Fibroblast of peridontal ligament (primary cell): ENCODE results near the gene A4GALT.

Experiments
- DNase-seq: peaks from one replicate; pipeline ENCODE4 v3.0.0-alpha.2; 2010; ENCODE audit errors: extremely low read depth

The A4GALT gene

DNA sequence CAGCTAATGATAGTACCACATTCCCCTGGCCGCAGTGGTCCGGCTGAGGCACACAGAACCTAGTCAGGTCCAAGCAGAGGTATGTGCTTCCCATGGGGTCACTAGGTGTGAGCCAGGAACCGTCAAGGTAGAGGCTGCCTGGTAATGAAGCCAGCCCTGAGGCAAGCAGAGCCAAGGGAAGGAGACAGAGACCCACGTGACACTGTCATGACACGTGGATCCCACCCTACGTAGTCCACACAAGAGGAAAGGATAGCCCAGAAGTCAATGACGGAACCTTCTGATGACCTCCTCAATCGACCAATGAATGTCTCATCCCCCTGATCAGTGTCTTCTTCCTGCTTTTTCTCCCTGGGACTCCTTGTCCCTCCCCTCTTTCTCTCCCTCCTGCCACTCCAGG lies 19.0 kb downstream of the A4GALT start:
- no peak for DNase-seq

- no peak for DNase-seq
These were observed 19.8 kb downstream of the A4GALT start for GRCh38 chr22:42700901-42701300.

DNA sequence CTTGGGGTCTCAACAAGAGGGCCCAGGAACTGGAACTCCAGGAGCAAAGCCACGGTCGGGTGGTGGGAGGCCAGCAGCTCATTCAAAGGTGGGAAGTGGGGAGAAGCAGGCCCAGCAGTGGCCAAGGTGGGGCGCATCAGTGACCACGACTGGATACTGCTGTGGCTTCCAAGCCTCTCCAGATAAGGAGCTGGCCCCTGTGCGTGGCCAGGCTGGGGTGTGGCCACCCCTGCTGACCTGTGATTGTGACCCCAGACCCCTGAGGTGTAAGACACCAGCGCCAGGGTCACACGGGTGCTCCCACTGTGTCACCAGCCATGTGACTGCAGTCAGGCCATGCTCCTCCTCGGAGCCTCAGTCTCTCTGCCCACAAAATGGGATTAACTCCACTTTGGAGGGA lies 20.3 kb downstream of the A4GALT start:
- DNase-seq = no peak

DNA sequence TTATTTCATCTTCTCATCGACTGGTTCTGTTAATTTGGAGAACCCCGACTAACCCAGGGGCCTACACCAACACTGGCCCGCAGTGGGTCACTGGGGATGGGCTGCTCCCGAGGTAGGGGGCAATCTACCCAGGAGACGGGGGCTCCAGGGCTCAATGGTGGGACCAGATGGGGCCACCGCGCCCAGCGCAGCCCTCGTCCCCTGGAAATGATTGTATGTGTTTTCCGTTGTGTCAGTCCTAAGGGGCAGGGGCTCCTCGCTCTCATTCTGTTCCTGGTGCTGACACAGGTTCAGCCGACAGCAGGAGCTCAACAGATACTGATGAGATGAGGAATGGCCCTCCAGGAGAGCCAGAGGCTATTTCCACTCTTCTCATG lies 20.7 kb downstream of the A4GALT start:
- DNase-seq = no peak

DNA sequence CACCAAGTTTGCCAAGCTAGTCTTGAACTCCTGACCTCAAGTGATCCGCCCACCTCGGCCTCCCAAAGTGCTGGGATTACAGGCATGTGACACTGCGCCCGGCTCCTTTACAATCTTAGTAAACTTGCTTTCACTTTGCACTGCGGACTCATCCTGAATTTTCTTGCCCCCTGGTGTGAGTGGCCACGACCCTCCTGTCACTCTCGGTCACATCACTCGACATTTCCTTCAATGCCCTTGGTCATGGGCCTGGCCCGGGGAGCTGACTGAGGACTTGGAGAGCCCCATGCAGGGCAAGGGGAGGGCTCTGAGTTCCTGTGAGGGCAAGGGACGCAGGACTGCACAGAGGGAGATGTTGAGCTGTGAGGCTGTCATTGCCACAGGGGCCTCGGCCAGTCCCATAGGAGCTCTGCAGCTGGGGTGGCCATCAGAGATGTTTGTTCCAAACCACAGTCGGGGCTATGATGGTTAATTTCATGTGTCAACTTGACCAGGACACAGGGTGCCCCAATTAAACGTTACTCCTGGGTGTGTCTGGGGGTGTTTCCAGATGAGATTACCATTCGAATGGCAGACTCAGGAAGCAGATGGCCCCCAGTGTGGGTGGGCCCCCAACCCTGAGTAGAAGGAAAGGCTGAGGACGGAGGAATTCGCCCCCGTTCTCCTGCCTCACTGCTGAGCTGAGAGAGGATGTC lies 21.2 kb downstream of the A4GALT start:
- DNase-seq = peak; percentile 70

DNA sequence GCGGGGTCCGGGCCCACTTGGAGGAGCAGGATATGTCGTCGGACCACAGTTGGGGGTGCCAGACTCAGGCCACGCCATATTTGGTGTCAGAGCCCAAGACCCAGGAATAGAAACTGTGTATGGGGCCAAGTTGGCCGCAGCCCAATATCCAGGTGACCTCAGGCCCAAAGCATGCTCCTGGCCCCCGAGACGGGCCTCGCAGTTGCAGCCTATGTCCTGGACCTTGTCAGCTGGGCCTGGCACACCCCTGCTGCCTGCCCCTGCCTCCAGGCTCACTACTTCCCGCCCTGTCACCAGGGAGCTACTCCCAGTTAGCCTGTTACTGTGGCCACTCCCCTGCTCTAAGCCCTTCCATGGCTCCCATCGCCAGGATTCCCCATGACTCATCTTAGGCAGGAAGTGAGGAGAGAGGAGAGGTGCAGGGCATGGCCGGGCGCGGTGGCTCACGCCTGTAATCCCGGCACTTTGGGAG lies 23.1 kb downstream of the A4GALT start:
- no peak for DNase-seq

DNA sequence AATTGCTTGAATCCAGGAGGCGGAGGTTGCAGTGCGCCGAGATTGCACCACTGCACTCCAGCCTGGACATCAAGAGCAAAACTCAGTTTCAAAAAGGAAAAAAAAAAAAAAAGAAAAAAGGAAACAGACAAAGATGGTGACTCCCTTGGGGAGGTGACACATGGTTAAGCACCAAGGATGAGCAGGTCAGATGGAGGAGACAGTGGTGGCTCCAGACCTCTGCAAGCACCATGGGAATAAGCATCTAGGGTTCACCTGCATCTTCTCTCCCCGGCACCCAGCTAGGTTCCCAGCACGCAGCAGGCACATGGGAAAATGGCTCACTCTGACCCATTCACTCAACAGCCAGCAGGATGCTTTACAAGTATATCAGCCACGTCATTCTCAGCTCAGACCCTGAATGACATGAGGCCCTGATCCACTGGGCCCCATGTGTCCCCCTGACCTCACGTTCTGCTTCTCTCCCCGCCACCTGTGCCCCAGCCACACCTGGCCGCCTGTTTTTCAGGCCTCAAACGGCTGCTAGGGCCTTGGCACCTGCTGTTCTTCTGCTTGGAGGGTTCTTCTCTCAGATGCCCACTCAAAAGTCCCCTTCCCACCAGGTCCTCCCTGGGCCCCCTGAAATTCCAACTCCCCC lies 24.2 kb downstream of the A4GALT start:
- no peak for DNase-seq

DNA sequence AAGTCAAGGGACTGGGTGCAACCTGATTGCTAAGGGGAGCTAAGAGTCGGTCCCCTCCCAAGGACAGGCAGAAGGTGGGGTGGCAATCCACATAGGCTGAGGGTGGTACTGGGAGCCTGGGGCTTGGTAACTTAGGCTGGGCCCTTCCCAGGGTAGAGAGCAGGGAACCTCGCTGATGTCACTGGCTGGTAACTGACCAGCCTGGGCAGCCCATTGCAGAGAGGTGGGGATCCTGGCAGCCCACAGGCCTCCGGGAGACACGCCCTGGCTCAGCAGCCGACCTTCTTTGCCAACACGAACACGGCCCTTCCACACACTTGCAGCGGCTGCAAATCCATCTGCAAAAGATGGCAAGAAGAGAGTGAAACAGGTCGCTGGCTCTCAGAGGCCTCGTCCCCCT lies 25.4 kb downstream of the A4GALT start:
- no peak for DNase-seq

- DNase-seq = no peak
These were observed 26.6 kb downstream of the A4GALT start for GRCh38 chr22:42693763-42694683.

- no peak for DNase-seq
These were observed 27.5 kb downstream of the A4GALT start for GRCh38 chr22:42693055-42693762.

DNA sequence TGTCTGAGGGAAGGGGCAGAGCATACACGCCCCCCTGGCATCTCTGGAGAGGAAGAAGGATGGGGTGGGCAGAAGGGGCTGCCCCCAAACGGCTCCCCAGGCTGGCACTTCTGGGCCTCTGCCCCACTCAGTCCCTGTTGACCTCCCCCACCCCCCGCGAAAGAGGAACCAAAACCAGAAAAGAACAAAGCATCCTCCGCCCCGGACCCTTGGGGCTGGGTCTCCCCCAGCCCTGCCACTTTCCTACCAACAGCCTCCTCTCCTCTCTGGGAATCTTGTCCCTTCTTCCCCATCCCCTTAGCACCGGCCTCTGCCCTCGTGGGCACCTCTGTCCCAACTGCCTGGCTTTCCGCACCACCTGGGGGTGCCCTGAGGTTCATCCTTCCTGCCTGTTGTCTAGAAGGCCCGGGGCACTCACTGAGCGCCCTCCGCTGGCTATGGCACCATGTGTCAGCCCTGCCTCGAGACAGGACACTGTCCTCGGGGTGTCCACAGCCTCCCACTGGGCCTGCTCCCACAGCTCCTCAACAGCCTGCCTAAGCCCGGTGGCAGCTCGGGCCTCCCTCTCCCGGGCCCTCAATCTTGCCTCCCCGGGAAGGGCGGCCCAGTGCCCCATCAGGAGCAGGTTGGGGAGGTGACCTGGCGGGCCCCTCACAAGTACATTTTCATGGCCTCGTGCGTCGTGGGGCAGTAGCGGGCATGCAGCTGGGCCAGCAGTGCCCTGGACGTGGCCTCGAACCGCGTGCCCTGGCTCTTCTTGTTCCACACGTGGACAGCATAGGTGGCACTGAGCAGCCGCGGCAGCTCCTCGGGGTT lies 28.2 kb downstream of the A4GALT start:
- no peak for DNase-seq

DNA sequence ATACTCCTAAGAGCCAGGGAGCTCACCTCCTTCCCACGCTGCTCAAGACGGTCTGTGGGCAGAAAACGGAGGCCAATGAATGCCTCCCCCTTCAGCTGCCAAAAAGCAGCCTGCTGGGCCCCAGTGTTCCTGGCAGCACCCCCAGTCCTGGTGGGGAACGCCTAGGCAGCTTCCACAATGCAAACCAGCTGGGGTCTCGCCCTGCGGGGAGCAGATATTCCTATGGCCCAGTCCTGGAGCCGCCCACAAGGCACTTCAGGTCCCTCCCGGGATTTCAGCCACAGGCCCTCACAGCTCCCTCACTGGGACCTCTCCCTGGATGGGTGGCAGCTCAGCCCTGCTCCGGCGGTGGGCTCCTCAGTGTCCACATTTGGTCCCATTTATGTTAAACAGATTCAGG lies 29.2 kb downstream of the A4GALT start:
- DNase-seq = no peak

DNA sequence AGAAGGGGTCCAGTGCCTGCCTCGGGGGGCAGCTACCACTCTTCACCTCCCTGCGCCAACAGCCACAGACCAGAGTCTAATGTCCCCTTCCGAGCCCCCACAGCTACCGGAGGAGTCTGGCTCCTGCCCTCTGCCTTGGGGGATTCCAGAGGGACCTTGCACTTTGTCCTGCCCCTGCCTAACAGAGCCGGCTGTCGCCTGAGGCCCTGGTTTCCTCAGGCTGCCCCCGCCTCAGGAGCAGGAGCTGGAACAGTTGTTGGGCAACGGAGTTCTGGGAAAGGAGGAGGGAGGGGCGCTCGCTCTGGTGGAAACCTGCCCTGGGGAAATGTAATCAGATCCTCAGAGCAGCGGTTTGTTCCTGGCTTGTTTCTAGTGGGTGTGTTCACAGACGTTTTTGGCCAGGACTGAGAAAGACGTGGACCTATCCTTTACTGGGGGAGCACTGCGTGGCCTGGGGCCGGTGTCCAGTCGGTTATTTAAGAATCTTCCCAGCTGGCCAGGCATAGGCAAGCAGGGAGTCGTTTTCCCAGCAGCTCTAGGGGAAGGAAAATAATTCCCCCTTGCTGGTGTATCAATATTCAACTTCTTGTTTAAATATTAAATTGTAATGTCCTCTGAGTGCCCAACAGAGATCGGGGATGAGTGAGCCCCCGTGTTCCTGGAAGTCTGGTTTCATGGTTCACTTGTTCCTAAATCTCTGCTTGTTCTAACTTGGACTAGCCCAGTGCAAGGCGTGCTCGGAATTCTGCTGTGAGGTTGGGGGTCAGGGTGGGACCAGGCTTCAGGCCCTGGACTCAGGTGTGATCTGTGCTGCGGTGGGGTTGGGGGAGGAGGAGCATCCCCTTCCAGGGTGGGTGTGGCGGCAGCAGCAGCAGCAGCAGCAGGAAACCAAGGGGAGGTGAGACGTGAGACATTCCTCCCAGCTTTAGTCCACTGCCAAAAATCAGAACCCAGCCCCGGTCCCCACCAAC lies 32.1 kb downstream of the A4GALT start:
- peak; percentile 99 for DNase-seq

DNA sequence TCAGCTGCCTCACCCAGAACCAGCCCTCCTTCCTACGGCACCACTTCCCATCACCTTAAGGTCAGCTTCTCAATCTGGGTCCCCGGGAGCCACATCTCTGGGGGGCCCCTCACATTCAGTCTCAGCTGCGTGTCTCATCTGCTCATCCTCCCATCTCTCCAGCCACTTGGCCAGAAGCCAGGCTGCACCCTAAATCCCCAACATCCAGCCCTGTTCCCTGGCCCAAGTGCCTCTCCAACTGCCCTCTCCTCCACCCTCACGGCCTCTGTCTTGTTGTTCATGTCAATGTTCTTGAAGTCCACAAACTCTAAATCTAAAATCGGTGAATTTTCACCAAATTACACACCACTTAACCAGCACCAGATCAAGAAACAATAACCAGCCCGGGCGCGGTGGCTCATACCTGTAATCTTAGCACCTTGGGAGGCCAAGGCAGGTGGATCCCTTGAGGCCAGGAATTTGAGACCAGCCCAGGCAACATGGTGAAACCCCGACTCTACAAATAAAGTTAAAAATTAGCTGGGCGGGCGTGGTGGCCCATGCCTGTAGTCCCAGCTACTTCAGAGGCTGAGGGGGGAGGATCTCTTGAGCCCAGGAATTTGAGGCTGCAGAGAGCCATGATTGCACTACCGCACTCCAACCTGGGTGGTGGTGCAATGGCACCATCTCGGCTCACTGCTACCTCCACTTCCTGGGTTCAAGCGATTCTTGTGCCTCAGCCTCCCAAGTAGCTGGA lies 33.7 kb downstream of the A4GALT start:
- no peak for DNase-seq

DNA sequence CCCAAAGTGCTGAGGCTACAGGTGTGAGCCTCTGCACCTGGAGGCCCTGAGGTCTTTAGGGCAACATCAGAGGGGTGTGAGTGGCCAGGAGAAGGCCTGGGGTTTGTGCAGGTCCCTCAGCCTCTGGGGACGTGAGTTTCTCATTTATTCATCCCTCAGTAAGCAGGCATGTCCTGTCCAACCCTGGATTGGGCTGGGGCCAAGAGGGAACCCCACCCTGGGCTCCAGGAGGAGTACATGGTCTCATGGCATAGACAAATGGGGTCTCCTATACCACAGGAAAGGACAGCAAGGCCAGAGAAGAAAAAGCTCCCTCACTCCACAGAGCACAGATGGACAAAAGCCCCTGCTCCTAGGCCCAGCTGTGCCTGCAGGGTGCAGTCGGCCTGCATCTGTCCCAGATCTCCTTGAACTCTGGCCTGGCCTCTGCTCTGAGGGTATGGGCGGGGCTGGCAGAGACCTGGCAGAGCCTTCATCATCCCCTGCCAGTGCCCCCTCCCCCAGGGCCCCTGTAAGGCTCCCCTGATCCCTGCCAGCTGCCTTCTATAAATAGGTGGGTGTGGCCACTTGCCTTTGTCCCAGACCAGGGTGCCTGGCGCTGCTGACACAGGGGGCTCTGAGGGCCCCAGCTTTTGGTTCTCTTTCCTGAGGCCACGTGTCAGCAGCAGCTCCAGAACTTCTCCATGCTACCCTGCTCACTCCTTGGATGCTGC lies 34.6 kb downstream of the A4GALT start:
- DNase-seq = no peak

- DNase-seq = peak; percentile 68
These were observed 36.0 kb downstream of the A4GALT start for GRCh38 chr22:42684462-42685195.

- DNase-seq = peak; percentile 81
These were observed 36.9 kb downstream of the A4GALT start for GRCh38 chr22:42683578-42684283.
